ENCODE data around the gene FAM13B.

Gene FAM13B

GRCh38 chr5:137891849-137892248 lies 141.0 kb downstream of the FAM13B start:
- TF ChIP-seq, protein P1, sequence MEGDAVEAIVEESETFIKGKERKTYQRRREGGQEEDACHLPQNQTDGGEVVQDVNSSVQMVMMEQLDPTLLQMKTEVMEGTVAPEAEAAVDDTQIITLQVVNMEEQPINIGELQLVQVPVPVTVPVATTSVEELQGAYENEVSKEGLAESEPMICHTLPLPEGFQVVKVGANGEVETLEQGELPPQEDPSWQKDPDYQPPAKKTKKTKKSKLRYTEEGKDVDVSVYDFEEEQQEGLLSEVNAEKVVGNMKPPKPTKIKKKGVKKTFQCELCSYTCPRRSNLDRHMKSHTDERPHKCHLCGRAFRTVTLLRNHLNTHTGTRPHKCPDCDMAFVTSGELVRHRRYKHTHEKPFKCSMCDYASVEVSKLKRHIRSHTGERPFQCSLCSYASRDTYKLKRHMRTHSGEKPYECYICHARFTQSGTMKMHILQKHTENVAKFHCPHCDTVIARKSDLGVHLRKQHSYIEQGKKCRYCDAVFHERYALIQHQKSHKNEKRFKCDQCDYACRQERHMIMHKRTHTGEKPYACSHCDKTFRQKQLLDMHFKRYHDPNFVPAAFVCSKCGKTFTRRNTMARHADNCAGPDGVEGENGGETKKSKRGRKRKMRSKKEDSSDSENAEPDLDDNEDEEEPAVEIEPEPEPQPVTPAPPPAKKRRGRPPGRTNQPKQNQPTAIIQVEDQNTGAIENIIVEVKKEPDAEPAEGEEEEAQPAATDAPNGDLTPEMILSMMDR (IDR thresholded peaks at IDR 0.05): no peak

DNA sequence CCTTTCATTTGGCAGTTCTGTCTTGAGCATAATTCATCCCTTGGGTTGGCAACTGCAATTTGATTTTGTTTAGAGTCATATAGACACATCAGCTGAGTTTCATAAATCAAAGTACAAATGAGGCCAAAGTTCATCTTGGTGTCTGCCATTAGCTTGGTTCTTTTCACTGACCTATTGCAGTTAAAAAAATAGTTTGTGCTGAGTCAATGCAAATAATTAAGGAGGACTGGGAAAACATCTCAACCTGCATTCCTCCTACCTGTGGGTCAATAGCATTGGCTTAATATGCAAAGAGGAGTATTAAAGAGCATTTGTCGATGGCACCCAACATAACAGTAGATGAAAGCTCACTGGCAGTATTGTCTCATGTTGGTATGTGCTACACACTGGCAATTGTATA lies 142.0 kb downstream of the FAM13B start:
- TF ChIP-seq, protein P1 (IDR thresholded peaks at IDR 0.05): no peak

GRCh38 chr5:137888863-137889759 lies 143.8 kb downstream of the FAM13B start, which contains the start of gene PKD2L2:
PKD2L2 (plus strand) TSS chr5:137889457; CDS start chr5:137889492, 35 bp downstream.
- TF ChIP-seq, protein P1 (IDR thresholded peaks at IDR 0.05): no peak

- TF ChIP-seq, protein P1 (IDR thresholded peaks at IDR 0.05): no peak
Observed at GRCh38 chr5:137888466-137888862, 144.4 kb downstream of the FAM13B start.

All from LNCAP (cell line).